ENCODE results near the gene RANBP17.
A peak's percentile ranks its signal among the peaks of the same experiment; 100 is the strongest.
"Not testable (repeated sequence)": the region's sequence is repeated elsewhere in the genome, so short reads cannot be mapped to it uniquely, and the experiment has no call there.

The RANBP17 gene

DNA sequence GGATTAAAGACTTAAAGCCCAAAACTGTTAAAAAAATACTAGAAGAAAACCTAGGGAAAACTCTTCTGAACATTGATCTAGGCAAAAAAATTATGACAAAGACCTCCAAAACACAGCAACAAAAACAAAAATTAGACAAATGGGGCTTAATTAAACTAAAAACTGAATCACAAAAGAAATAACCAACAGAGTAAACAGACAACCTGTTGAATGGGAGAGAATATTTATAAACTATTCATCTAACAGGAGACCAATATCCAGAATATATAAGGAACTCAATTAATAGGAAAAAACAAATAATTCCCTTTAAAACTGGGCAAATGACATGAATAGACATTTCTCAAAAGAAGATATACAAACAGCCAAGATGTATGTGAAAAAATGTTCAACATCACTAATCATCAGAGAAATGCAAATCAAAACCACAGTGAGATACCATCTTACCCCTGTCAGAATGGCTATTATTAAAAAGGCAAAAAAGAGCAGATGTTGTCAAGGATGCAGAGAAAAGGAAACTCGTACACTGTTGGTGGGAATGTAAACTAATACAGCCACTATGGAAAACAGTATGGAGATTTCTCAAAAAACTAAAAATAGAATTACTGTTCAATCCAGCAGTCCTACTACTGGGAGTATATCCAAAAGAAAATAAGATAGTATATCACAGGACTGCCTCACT lies 397.1 kb downstream of the RANBP17 start:
- no peak for DNase-seq

DNA sequence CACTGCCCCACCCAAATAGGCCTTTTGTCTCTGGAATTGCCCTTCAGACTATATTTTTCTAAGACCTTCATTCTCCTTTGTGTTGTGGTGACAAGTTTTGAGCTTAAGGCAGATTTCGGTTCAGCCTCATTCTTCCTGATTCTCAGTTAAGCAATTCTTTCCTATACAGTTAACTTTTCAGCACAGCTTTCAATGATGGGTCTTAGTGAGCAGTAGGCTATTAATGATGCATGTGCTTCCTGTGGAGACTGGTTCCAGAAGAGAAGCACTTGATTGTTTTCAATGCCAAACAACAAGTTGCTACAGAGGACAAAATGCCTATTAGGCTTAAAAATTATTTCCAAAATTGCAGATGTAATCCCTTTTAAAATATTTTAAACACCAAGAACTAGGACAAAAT lies 399.5 kb downstream of the RANBP17 start:
- DNase-seq, result no peak

DNA sequence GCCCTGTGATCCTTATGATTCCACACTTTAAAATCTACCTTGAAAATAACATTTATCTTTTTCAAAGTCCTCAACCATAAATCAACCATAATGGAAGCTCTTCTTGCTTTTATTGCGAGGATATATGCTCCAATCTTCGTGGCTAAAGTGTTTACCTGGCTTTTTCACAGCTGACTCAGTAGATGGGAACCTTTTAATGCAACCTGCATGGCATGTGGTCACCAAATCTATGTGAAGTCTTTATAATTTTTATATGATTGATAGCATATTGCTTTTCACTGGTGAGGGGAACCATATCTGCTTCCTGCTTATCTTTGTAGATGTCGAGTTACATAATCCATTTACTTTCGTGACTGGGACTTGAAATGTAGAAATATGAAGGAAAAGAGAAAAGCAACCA lies 400.1 kb downstream of the RANBP17 start:
- DNase-seq, result no peak

DNA sequence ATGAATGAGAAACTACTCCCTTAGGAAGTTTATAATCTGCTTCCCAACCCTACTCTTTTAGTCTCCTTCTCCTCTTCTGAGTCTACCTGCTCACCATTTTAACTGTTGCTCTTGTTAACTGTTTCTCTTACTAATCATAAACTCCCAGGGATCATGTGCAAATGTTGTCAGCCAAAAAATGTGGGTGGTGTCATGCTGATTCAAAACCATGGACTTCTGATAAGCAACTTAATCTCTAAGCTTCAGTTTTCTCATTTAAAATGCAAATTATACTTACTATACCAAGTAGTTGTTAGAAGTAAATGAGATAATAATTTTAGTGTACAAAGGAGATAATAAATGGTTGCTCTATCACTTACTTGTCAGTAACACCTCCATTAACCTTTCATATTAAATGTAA lies 401.4 kb downstream of the RANBP17 start:
- DNase-seq, result no peak

DNA sequence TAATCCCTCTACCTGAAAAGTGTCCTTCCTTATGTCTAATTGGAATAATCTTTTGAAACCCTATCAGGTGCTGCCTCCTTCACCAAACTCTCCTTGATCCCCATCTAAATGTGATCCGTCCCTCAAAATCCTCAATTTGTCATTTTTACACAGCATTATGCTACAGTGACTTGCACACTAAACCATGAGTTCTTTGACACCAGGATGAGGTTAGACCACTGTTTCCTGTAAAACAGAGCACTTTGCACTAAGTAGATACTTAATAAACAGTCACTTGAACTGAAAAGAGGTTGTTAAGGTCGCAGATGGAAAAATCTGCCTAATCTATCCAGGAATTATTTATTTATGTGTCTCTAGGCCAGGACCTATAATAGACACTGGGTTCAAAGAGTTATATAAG lies 403.0 kb downstream of the RANBP17 start:
- DNase-seq, result no peak

DNA sequence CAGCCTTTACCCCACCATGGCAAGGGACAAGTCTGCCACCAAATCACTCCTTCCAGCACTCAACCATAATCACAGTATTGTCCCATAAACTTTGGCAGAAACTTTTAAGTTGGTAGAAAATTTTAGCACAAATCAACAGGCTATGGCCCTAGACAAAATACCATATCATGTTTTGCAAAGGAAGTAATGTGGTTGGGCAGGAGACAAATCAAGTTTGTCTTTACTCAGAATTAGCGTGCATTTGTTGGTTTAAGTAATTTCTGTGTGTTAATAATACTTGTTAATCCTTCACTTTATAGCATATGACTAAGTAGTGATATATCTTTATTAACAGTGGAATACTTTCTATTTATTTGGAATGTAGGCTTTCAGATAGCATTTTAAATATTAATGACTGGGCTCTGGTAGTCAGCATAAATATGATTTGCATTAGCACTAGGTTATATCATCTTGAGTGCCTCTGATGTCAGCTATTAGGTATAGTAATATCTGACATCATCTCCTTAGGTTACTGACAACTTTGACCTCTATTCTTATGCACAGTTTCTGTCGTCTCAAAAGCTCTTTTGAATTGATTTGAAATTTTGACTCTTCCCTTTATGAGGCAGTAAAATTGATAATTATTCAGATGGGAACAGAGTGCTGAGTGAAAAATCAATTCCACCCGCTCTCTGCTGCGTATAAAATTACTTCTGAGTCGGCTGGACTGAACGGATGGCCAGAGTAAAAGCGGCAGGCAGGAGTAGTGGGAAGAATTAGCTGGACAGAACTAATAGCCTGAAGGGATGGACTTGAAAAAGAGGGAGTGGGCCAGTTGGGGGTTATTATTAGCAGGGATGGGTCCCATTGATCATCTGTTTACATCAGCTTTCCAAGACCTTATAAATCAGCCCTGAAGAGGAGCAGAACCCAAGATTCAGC lies 407.1 kb downstream of the RANBP17 start:
- DNase-seq, result no peak

DNA sequence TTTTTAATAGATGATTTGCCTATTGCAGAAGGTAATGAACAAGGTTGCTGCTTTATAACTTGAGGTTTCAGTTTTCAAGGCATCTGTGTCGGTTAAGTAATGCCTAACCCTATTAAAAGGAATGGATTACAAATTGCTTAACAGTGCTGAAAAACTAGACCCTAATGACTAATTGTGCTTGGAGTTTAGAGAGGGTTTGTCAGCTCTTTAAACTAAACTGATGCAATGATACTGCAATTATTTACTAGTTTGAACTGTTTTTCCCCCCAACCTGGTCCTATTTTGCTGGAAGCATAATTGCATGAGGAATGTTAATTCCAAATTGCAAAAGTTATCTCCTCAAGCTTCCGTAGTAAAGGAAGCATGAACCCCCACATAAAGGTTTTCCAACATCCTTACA lies 407.9 kb downstream of the RANBP17 start:
- DNase-seq, result no peak

DNA sequence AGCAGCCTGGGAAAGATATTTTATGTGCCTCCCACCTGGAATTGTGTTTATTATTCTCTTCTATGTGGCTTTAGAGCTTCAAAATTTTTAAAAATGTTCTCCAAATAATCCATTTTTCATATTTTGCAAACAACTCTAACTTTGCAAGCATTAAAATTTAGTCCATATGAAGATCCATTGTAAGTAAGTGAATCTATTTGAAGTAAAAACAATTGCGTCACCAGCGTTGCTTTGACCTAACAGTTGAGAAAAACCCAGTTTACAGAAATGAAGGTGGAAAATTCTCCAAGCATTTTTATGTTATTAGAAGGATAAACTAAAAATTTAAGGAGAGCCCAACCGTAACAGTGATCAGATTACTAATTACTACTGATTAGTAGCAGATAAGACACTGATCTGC lies 408.3 kb downstream of the RANBP17 start:
- DNase-seq, result no peak

DNA sequence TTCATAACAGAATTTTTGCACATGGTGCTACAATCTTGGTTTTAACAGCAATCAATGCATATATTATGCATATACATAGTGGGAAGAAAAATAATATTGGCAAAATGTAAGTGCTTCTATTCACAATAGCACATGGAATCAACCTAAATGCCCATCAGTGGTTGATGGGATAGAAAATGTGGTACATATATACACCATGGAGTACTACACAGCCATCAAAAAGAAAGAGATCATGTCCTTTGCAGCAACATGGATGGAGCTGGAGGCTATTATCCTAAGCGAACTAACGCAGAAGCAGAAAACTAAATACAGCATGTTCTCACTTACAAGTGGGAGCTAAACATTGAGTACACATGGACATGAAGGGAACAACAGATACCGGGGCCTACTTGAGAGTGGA lies 410.0 kb downstream of the RANBP17 start:
- no peak for DNase-seq

DNA sequence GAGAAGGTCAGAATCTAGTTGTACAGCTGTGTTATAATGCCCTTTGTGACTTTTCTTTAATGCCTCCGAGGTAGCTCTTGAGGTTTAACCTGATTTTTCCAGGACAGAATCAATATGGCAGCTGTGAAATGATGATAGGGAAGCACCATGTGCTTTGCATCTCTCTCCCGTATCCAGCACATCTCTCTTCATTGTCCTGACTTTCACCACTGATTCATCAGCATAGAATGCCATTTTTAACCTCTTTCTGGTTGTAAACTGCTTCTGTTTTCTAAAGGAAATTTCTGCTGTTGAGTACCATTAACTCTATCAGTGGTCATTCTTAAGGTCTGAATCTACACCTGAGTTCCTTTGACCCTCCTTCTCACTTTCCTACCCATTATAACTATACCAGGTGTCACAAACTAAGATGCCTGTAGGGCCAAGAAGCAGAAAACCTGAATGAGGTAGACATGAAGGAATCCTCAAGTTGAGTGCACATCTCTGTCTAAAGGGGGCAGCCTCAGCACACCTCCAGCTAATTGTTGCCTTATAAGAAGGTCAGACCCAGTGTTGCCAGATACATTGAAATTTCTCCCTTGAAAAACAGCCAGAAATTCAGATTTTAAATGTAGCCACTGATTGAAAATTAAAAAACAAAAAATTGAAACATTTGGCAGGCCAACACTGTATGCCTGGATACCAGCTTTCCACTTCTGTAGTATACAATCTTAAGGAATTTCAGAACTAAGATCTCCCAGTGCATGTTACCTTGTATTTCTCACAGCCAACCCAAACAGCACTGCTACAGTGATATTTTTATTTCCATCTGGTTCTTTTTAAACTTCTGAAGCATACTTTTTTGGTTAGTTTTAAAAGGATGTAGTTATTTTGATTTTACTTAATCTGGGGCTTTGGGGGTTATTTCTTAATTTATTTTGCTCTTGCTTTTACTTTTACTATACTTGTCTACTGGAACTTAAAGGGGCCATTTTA lies 411.5 kb downstream of the RANBP17 start:
- DNase-seq, result peak; percentile 4

DNA sequence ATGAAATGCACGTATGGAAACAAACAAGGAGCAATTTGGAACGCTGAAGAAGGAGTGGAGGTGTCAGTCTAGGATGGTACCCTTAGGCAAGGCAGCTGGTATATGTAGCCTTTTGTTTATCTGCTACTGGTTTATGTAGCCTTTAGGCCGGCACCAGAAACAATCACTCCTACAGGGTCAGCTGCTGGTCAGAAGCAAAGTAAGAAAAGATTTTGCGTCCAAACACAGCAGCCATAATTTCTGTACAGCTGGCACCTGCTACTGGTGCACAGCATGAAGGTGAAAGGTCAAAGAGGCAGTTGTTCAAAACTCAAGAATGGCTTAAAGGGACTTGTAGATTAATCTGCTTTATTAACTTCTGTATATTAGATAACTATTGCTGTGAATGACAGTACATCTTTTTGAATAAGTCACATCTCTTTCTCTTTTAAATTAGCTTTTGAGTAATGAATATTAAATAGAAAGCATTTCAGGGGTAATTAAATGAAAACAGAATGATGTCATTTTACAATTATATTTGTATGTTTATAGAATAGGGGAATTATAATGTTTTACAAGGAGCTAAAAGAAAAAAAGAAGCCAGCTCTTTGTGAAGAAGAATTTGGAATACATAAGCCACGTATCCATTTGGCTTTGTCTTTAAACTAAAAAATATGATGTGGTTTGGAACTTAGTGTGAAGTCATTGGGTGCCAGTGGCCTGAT lies 414.2 kb downstream of the RANBP17 start:
- DNase-seq, result peak; percentile 1

DNA sequence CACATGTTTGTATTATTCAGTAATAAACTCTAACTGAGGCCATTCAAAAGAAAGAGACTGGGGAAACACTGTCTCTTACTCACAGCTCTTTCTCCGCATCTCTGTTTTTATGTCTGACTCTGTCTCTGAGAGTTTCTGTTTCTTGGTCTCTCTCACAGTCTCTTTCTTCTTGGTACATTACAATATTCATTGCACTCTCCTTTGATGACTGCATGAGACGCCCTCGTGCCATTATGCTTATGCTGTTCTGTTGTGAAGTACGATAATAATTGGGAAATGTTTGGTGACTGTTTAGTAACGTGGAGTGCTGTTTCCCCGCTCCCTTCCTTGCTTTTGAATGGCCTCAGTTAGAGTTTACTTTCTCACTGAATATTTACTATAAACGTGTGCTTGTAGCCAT lies 421.9 kb downstream of the RANBP17 start:
- no peak for DNase-seq

DNA sequence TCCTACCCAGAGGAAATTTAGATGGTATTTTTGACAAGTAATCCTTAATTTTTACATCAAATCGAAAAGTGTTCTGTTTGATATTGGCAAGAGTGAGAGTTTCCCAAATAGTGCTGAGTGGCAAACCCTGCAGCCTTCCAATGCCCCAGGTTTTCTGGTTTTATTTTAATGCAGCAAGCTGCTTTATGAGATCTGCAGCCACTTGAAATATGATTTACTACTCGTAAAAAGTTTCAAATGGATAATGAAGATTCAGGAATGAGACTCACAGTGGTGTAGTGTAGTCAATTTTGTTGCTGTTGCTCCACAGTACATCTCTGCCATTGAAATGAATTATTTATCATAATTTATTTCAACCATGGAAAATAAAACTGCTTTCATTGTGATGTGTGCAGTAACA lies 423.6 kb downstream of the RANBP17 start:
- no peak for DNase-seq

DNA sequence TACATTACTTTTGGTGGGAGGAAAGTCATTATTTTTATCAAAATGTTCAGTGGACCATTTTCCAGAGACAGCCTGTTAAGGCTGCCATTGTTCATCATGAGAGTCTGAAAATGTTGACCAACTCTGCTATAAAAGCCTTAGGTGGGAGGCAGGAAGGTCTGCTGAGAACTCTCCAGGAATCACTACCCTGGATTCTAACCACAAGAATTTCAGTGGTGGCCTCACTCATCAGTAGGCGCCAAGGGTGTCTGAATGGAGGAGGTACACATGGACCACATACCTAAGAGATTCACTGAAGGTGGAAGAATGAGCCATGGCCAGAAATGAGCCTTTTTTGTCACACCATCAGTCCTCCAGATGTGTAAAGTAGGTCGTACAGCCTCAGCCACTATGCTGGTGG lies 426.2 kb downstream of the RANBP17 start:
- DNase-seq, result no peak

DNA sequence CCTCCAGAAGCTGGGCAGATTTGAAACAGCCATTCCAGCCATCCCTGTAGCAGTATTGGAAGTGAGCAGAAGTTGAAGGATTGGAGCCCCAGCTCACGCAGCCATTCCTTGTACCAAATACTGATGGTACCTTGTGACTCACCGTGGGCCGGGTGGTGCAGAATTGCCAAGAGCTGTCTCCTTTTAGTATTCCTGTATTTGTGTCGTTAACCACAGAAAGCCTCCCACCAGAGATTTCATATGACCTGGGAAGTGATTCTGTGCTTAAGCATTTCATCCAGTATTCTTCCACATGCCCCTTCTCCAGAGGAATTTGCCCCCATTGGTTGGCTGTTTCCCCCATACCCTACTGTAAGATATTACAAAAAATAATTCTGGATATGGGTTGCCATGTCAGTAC lies 429.6 kb downstream of the RANBP17 start:
- no peak for DNase-seq

DNA sequence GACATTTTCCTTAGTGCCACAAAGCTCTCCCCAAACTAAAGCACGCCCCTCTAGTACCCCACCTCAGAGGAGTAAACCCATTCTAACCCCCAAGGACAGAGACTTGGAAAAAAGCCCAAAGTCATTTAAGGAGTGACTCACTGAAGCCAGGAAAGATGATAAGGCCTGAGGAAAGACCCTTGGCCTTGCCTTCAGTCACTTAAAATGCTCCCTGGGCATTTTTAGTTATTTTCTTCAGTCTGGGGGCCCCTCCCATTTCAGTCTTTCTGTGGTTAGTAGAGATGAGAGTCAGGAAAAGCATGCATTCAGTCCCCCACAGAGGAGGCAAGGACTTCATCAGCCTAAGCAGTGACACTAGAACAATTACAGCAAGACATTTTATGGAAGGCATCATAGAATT lies 433.5 kb downstream of the RANBP17 start:
- no peak for DNase-seq

DNA sequence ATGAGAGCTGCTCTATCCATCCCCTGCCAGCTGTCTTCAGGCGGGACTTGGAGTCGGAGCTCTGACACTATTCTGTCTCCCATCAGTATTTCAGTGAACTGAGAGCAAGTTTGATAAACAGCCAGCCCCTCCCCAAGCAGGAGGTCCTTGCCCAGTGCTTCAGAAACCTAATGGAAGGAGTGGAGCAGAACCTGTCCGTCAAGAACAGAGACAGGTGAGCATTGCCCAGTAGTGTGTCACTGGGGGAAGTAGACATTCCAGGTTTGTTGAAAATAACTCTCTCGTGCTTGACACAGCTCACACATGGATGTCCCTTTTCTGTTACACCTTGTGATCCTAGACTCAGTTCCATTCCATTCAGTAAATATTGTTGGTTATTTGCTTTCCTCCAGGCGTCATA lies 434.0 kb downstream of the RANBP17 start:
- no peak for DNase-seq

DNA sequence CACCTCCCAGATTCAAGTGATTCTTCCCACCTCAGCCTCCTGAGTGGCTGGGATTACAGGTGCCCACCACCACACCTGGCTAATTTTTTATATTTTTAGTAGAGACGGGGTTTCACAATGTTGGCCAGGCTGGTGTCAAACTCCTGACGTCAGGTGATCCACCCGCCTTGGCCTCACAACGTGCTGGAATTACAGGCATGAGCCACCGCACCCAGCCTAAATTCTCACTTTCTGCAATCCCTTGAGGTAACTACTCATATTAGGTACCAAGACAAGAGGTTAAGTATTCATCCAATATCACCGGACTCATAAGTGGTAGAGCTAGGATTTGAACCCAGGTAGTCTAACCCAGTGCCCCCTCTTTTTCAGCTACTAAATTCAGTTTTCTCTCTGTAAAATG lies 436.1 kb downstream of the RANBP17 start:
- DNase-seq, result not testable (repeated sequence)

DNA sequence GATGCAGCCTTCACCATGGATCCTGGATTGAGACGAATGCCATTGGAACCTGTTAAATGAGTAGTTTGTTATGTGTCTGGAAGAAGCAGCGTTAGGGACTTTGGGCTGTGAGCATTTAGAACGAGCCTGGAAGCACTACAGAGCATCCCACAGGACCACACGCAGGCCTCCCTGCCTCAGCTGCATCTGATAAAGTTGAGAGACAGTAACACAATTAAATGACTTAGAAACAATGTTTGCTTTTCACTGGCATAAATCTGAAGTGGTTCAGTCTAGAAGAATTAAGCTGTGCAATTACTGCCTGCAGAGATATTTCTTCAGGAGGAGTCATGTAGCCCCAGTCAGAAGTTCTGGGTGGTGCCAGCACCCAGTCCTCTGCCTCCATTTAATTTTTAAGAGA lies 437.4 kb downstream of the RANBP17 start:
- no peak for DNase-seq

DNA sequence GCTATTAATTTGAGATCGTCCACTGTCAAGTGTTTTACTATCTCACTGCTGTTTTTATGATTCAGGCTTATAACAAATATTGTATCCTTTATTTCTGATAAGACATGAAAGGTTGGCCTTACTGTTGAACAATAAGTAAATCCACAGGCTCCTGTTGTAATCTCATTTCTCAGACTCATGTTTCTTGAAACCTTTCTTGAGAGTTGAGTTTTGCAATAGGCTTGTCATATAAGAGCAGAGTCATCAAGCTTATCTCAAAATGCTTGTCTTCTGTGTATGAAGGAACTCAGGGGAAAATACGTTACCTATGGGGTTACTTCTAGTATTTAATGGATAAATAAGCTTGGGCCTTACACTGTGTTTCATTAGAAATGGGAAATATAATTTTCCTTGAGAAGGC lies 438.0 kb downstream of the RANBP17 start:
- no peak for DNase-seq

DNA sequence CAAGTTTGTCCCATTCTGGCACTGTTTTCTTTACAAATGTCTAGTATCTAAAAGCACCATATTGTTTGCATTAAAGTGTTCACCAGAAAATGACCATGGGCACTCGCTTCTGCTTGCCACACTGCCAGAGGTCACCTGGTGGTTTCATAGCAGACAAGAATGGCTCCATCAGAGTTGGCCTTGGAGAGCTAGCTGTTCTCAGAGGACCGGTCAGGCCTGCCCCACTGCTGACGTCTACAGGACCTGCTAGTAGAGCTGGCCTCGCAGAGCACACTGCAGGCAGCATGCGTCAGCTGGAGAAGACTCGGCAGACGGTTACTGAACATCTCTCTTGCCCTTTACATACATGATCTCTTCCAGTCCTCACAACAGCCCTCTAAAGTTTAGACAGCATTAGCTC lies 438.5 kb downstream of the RANBP17 start:
- no peak for DNase-seq

DNA sequence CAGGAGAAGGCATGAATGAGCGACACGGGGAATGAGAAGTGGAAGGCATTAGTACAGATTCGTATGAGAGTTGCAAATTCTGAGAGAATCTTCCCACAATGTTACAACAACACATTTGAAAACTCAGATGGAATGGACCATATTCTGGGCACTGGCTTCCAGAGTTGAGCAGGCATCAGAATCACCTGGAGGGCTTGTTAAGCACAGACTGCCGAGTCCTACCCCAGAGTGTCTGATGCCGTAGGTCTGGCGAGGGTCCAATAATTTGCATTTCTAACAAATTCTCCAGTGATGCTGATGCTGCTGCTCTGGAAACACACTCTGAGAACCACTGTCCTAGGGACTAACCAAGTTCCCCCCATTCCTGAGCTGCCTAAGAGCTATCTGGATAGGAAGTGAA lies 444.3 kb downstream of the RANBP17 start:
- DNase-seq, result no peak

Data from NCI-H1092 treated with DMSO at 0.1 percent for 48 hours (cell line).